Measurements from ENCODE around the gene ANKRD53.
"Not testable (repeated sequence)": the region's sequence is repeated elsewhere in the genome, so short reads cannot be mapped to it uniquely, and the experiment has no call there.

Gene ANKRD53

GRCh38 chr2:70991742-70992141 is 13.3 kb downstream of the ANKRD53 start:
- no peak for DNase-seq (ENCODE audit: low spot score)

- no peak for DNase-seq (ENCODE audit: low spot score)
Observed at GRCh38 chr2:70992945-70993853, 14.8 kb downstream of the ANKRD53 start.

- DNase-seq (ENCODE audit: low spot score) = peak; percentile 49
Observed at GRCh38 chr2:70994009-70994698, 15.7 kb downstream of the ANKRD53 start.

- peak; percentile 96 for DNase-seq (ENCODE audit: low spot score)
Observed at GRCh38 chr2:70994699-70995425, 16.4 kb downstream of the ANKRD53 start, which contains the start of gene TEX261. Gene TEX261 (minus strand): TSS chr2:70994873. CDS start chr2:70994757, 116 bp downstream.

GRCh38 chr2:70995426-70995729 is 16.9 kb downstream of the ANKRD53 start:
- no peak for DNase-seq (ENCODE audit: low spot score)

- not testable (repeated sequence) for DNase-seq (ENCODE audit: low spot score)
Observed at GRCh38 chr2:70998885-70999284, 20.5 kb downstream of the ANKRD53 start.

GRCh38 chr2:70999362-70999761 is 20.9 kb downstream of the ANKRD53 start:
- DNase-seq (ENCODE audit: low spot score) = no peak

GRCh38 chr2:70999931-71000330 is 21.5 kb downstream of the ANKRD53 start:
- DNase-seq (ENCODE audit: low spot score) = not testable (repeated sequence)

GRCh38 chr2:71000780-71001591 is 22.6 kb downstream of the ANKRD53 start:
- peak; percentile 80 for DNase-seq (ENCODE audit: low spot score)

- DNase-seq (ENCODE audit: low spot score) = no peak
Observed at GRCh38 chr2:71001592-71001927, 23.1 kb downstream of the ANKRD53 start.

- DNase-seq (ENCODE audit: low spot score) = no peak
Observed at GRCh38 chr2:71001981-71002570, 23.6 kb downstream of the ANKRD53 start.

- DNase-seq (ENCODE audit: low spot score) = no peak
Observed at GRCh38 chr2:71003396-71003795, 25.0 kb downstream of the ANKRD53 start.

- DNase-seq (ENCODE audit: low spot score) = no peak
Observed at GRCh38 chr2:71003966-71004755, 25.7 kb downstream of the ANKRD53 start.

- DNase-seq (ENCODE audit: low spot score) = no peak
Observed at GRCh38 chr2:71004857-71005256, 26.4 kb downstream of the ANKRD53 start.

GRCh38 chr2:71005271-71006202 is 27.1 kb downstream of the ANKRD53 start:
- DNase-seq (ENCODE audit: low spot score) = no peak

- DNase-seq (ENCODE audit: low spot score) = no peak
Observed at GRCh38 chr2:71006323-71006722, 27.9 kb downstream of the ANKRD53 start.

- no peak for DNase-seq (ENCODE audit: low spot score)
Observed at GRCh38 chr2:71006955-71007799, 28.7 kb downstream of the ANKRD53 start.

GRCh38 chr2:71008342-71008741 is 29.9 kb downstream of the ANKRD53 start:
- no peak for DNase-seq (ENCODE audit: low spot score)

GRCh38 chr2:71011786-71012185 is 33.4 kb downstream of the ANKRD53 start:
- DNase-seq (ENCODE audit: low spot score) = not testable (repeated sequence)

Measured in AG08396 (cell line).